Esophagus (tissue), 2 donors: ENCODE data around the gene VPS18. TPM values are rescaled to one million over a fixed set of nuclear protein-coding genes. Genes with fewer than 3 reads are reported as not detected.

Source experiments
- H3K27ac ChIP-seq, 2 donors: one replicate each; pipeline ENCODE4 v1.5.1; 2013; ENCODE audit warnings: low read depth in 2 of 2, mild to moderate bottlenecking in 2 of 2, inconsistent platforms in 1 of 2, low read length in 1 of 2, moderate library complexity in 1 of 2
- H3K27me3 ChIP-seq, 2 donors: one replicate each; pipeline ENCODE4 v1.6.1; 2013; ENCODE audit warnings: low read length in 2 of 2, control low read depth in 1 of 2, mild to moderate bottlenecking in 1 of 2; ENCODE audit not compliant: insufficient read depth in 2 of 2, control insufficient read depth in 1 of 2
- H3K36me3 ChIP-seq, 2 donors: one replicate each; pipeline ENCODE4 v1.6.1; 2013; ENCODE audit warnings: low read length in 1 of 2; ENCODE audit not compliant: control insufficient read depth in 2 of 2, insufficient read depth in 2 of 2
- H3K4me1 ChIP-seq, 2 donors: one replicate each; pipeline ENCODE4 v1.6.1; 2013; ENCODE audit warnings: low read length in 1 of 2; ENCODE audit not compliant: control insufficient read depth in 2 of 2, insufficient read depth in 2 of 2
- H3K4me3 ChIP-seq, 2 donors: one replicate each; pipeline ENCODE4 v1.5.1; 2013; ENCODE audit warnings: low read length in 2 of 2, mild to moderate bottlenecking in 2 of 2, low read depth in 1 of 2, moderate library complexity in 1 of 2
- H3K9me3 ChIP-seq, 2 donors: one replicate each; pipeline ENCODE4 v1.6.1; 2013; ENCODE audit warnings: mild to moderate bottlenecking in 2 of 2, low read depth in 1 of 2, low read length in 1 of 2, moderate library complexity in 1 of 2; ENCODE audit not compliant: control insufficient read depth in 2 of 2, insufficient read depth in 1 of 2
- WGBS, 2 donors: extraction: QIAGEN DNeasy Blood & Tissue Kit; methylation state at CpG; one replicate each; pipeline ENCODE4 v1.1.7; 2013; 5-methylcytosine and 5-hydroxymethylcytosine counted together
- polyA plus RNA-seq, 2 donors: library from polyadenylated mRNA; stranded (reverse); fragments of 200-250 nt; gene quantifications; one replicate each; pipeline ENCODE4 v1.2.3, GENCODE V29; 2013
- donor health status: healthy with polysubstance abuse.
- donor health status: Bipolar disorder and iron deficiency.

Gene VPS18
- polyA plus RNA-seq, 2 donors = 6.8 to 7.6 TPM

GRCh38 chr15:40867199-40867598, 27.1 kb upstream of the VPS18 start:
- H3K36me3 ChIP-seq = no peaks in the 10 kb centered on the region
- peaks cover 2 to 17% of the 10 kb centered on the region in 2 donors for H3K4me1 ChIP-seq
- WGBS, 2 donors = 92 to 96% methylated on average over 4 of the region's 4 CpGs
- H3K9me3 ChIP-seq = no peaks in the 10 kb centered on the region
- H3K27me3 ChIP-seq = no peaks in the 10 kb centered on the region
- peak overlapping the region; percentile 2 to 36 for H3K27ac ChIP-seq
- no peak overlapping the region for H3K4me3 ChIP-seq

GRCh38 chr15:40869686-40870085, 24.6 kb upstream of the VPS18 start:
- 61 to 72% methylated on average over 5 of the region's 5 CpGs for WGBS, 2 donors
- H3K9me3 ChIP-seq = no peaks in the 10 kb centered on the region
- no peaks in the 10 kb centered on the region for H3K36me3 ChIP-seq
- H3K27ac ChIP-seq = peak overlapping the region; percentile 96 to 97
- H3K4me1 ChIP-seq = peaks cover 2 to 5% of the 10 kb centered on the region in 2 donors
- H3K4me3 ChIP-seq = no peak overlapping the region
- no peaks in the 10 kb centered on the region for H3K27me3 ChIP-seq

GRCh38 chr15:40870716-40871115, 23.5 kb upstream of the VPS18 start:
- Histone ChIP-seq H3K36me3 (no peaks in the 10 kb centered on the region), H3K9me3 (no peaks in the 10 kb centered on the region), H3K4me3 (no peak overlapping the region), H3K4me1 (no peaks in the 10 kb centered on the region), H3K27me3 (no peaks in the 10 kb centered on the region), H3K27ac (peak overlapping the region; percentile 96 to 97)
- WGBS, 2 donors = 82% methylated on average over 1 of the region's 1 CpG

- H3K27me3 ChIP-seq = no peaks in the 10 kb centered on the region
- H3K27ac ChIP-seq = peak overlapping the region; percentile 96 to 97
- 53 to 56% methylated on average over 13 of the region's 13 CpGs for WGBS, 2 donors
- H3K36me3 ChIP-seq = no peaks in the 10 kb centered on the region
- peaks cover 0 to 3% of the 10 kb centered on the region in 2 donors for H3K4me1 ChIP-seq
- no peaks in the 10 kb centered on the region for H3K9me3 ChIP-seq
- H3K4me3 ChIP-seq = peak overlapping the region; percentile 77 to 82
These were observed 22.3 kb upstream of the VPS18 start for GRCh38 chr15:40871749-40872617.

GRCh38 chr15:40872791-40873693, 21.2 kb upstream of the VPS18 start:
- WGBS, 2 donors = 45 to 54% methylated on average over 33 of the region's 33 CpGs
- H3K4me1 ChIP-seq = peaks cover 0 to 3% of the 10 kb centered on the region in 2 donors
- no peaks in the 10 kb centered on the region for H3K27me3 ChIP-seq
- peak overlapping the region; percentile 96 to 97 for H3K27ac ChIP-seq
- no peaks in the 10 kb centered on the region for H3K9me3 ChIP-seq
- no peaks in the 10 kb centered on the region for H3K36me3 ChIP-seq
- H3K4me3 ChIP-seq = peak overlapping the region; percentile 77 to 82

GRCh38 chr15:40873694-40874561, 20.3 kb upstream of the VPS18 start, which contains the start of gene RHOV:
TSS of gene RHOV (minus strand) at chr15:40874234. CDS start at chr15:40874139, 95 bp downstream.
- no peaks in the 10 kb centered on the region for H3K9me3 ChIP-seq
- H3K27me3 ChIP-seq = no peaks in the 10 kb centered on the region
- H3K27ac ChIP-seq = peak within 1 kb of the TSS; percentile 96 to 97
- H3K36me3 ChIP-seq = no peaks in the 10 kb centered on the region
- H3K4me1 ChIP-seq = peaks cover 0 to 3% of the 10 kb centered on the region in 2 donors
- peak within 1 kb of the TSS; percentile 77 to 82 for H3K4me3 ChIP-seq
- WGBS, 2 donors = 0 to 1% methylated on average over 66 to 74 of the region's 74 CpGs

GRCh38 chr15:40875991-40876730, 18.1 kb upstream of the VPS18 start:
- Histone ChIP-seq H3K4me1 (peaks cover 0 to 3% of the 10 kb centered on the region in 2 donors), H3K36me3 (no peaks in the 10 kb centered on the region), H3K27ac (peak overlapping the region; percentile 43 to 70), H3K27me3 (no peaks in the 10 kb centered on the region), H3K9me3 (no peaks in the 10 kb centered on the region), H3K4me3 (no peak overlapping the region)
- 75 to 79% methylated on average over 6 of the region's 6 CpGs for WGBS, 2 donors

- no peak overlapping the region for H3K4me3 ChIP-seq
- H3K4me1 ChIP-seq = peaks cover 0 to 3% of the 10 kb centered on the region in 2 donors
- H3K27ac ChIP-seq = peak overlapping the region; percentile 8 to 50
- 51 to 64% methylated on average over 2 of the region's 2 CpGs for WGBS, 2 donors
- peaks cover 0 to 3% of the 10 kb centered on the region in 2 donors for H3K9me3 ChIP-seq
- H3K27me3 ChIP-seq = no peaks in the 10 kb centered on the region
- H3K36me3 ChIP-seq = no peaks in the 10 kb centered on the region
These were observed 16.6 kb upstream of the VPS18 start for GRCh38 chr15:40877694-40878093.
